Lower leg skin (tissue), 3 donors: ENCODE data around the gene SLC38A6.

Source experiments
- POLR2A ChIP-seq, 2 donors: fragments of 450-650 bp; IDR thresholded peaks; one replicate each; pipeline ENCODE4 v1.6.1; 2016 to 2017; ENCODE audit warnings: antibody characterized with exemption in 2 of 2, mild to moderate bottlenecking in 1 of 2, moderate library complexity in 1 of 2
- TF ChIP-seq, protein P1 (sequence below), 3 donors: fragments of 450-650 bp; IDR thresholded peaks; one replicate each; pipeline ENCODE4 v1.5.1; 2016; ENCODE audit warnings: antibody characterized with exemption in 3 of 3, mild to moderate bottlenecking in 3 of 3, moderate library complexity in 2 of 3

DNA sequence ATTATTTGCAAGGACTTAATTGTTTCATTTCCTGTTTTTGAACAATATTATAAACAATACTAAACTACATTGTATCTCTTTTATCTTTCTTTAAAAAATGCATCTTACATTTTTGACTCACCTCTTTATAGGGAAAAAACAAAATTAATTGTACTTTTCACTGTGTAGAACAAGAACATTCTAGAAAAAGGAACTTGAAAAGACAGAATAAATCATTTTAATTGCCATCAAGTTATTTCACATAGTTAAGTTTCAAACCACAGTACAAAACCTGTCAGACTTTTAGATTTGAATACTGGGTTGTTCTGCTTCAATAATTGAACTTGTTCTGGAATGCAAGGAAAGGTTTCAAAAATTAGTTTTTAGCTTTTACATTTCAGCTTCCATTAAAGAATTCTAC lies 50.0 kb downstream of the SLC38A6 start:
- TF ChIP-seq, protein P1, sequence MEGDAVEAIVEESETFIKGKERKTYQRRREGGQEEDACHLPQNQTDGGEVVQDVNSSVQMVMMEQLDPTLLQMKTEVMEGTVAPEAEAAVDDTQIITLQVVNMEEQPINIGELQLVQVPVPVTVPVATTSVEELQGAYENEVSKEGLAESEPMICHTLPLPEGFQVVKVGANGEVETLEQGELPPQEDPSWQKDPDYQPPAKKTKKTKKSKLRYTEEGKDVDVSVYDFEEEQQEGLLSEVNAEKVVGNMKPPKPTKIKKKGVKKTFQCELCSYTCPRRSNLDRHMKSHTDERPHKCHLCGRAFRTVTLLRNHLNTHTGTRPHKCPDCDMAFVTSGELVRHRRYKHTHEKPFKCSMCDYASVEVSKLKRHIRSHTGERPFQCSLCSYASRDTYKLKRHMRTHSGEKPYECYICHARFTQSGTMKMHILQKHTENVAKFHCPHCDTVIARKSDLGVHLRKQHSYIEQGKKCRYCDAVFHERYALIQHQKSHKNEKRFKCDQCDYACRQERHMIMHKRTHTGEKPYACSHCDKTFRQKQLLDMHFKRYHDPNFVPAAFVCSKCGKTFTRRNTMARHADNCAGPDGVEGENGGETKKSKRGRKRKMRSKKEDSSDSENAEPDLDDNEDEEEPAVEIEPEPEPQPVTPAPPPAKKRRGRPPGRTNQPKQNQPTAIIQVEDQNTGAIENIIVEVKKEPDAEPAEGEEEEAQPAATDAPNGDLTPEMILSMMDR (IDR thresholded peaks at IDR 0.05): no peak
- TF ChIP-seq POLR2A (IDR thresholded peaks at IDR 0.05): no peak
